Astrocyte of the spinal cord (primary cell): ENCODE measurements around the gene HACD2.
"Not testable (repeated sequence)": the region's sequence is repeated elsewhere in the genome, so short reads cannot be mapped to it uniquely, and the experiment has no call there.

Source experiments
- DNase-seq: peaks from one replicate; pipeline ENCODE4 v3.0.0; 2011; ENCODE audit warnings: low read depth, low spot score
- H3K4me3 ChIP-seq: 2 replicates; pipeline ENCODE4 v1.5.1; 2011; ENCODE audit warnings: low read depth, mild to moderate bottlenecking, low read length, moderate library complexity
- CTCF ChIP-seq: IDR thresholded peaks from 2 replicates; pipeline ENCODE4 v1.5.1; 2012; ENCODE audit warnings: low read depth, mild to moderate bottlenecking, low read length, inconsistent platforms
- in situ Hi-C: cut with HindIII; loops from 2 replicates; pipeline ENCODE4 v1.10.0; 2017; ENCODE audit warnings: low sequenced_read_pairs

HACD2 gene

GRCh38 chr3:123602325-123602724, 17.5 kb upstream of the HACD2 start:
- peak; percentile 89 for DNase-seq
- no peak for TF ChIP-seq CTCF
- in situ Hi-C loops: no loop called here
- H3K4me3 ChIP-seq: no peak overlapping the region

GRCh38 chr3:123600863-123601262, 16.0 kb upstream of the HACD2 start:
- DNase-seq, H3K4me3 ChIP-seq, in situ Hi-C loops: not testable (repeated sequence)

GRCh38 chr3:123597561-123597960, 12.7 kb upstream of the HACD2 start:
- no peak for DNase-seq
- in situ Hi-C loops: no loop called here
- H3K4me3 ChIP-seq: no peak overlapping the region
- no peak for TF ChIP-seq CTCF

DNA sequence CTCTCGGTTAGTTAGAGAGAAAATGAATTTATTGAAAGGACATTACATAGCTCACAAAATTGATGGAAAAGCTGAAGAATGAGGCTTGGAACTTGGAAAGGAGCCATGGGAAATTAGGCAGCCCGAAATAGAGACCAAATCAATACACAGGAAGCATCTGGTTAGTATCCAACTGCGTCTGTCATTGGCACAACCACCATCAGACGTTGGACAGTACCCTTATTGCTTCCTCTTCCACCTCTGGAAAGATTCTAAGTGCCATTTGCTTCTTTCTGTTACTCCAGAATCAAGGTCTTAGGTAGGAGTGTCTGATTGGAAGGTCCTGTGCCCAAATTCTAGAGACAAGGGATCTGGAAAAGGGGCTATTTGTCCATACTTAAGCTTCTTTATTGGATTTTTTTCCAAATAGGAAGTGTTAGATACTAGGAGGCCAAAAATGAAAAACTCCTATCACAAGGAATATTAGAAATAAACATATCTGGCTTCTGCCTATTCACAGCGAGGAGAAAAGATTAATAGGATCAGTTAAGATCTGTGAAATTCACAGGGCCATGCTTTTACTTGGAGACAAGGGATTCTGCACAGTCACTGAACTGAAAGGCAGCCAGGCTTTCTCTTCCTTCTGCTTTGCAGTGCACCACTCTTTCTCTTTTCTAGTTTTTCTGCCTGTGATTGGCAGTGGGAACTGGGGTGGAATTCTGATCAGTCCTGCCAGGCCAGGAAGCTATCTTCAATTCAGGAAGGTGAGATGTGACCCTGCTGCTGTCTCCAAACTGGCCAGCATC, 10.7 kb upstream of the HACD2 start:
- in situ Hi-C loops: no loop called here
- no peak for TF ChIP-seq CTCF
- H3K4me3 ChIP-seq: no peak overlapping the region
- DNase-seq: no peak

GRCh38 chr3:123593381-123593780, 8.5 kb upstream of the HACD2 start:
- in situ Hi-C loops: no loop called here
- no peak overlapping the region for H3K4me3 ChIP-seq
- TF ChIP-seq CTCF: no peak
- no peak for DNase-seq

DNA sequence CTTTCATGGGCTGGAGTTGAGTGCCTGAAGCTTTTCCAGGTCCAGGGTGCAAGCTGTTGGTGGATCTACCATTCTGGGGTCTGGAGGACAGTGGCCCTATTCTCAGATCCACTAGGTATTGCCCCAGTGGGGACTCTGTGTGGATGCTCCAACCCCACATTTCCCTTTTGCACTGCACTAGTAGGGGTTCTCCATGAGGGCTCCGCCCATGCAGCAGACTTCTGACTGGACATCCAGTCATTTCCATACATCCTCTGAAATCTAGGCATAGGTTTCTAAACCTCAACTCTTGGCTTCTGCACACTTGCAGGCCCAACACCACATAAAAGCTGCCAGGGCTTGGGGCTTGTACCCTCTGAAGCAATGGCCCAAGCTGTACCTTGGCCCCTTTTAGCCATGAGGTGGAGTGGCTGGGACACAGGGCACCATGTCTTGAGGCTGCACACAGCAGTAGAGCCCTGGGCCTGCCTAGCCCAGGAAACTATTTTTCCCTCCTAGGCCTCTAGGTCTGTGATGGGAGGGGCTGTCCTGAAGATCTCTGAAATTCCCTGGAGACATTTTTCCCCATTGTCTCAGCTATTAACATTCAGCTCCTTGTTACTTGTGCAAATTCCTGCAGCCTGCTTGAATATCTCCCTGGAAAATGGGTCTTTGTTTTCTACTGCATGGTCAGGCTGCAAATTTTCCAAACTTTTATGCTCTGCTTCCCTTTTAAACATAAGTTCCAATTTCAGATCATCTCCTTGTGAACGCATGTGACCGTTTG, 6.0 kb upstream of the HACD2 start:
- DNase-seq: no peak
- H3K4me3 ChIP-seq: no peak overlapping the region
- in situ Hi-C loops: no loop called here
- TF ChIP-seq CTCF: no peak

DNA sequence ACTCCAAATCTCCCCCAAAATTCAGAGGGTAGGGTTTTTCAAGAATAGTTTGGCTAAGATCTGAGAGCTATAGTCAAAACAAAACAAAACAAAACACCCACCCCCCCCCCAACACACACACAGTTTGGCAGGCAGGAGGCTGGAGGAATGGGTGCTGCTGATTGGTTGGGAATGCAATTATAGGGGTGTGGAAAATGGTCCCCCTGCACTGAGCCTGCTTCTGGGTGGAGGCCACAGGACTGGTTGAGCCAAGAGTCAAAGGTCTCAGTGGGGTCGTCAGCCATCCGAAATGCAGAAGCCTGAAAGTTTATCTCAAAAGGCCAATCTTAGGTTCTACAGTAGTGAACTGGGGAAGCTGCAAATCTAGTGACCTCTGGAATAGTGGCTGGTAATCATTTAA, 2.5 kb upstream of the HACD2 start:
- in situ Hi-C loops: no loop called here
- no peak for TF ChIP-seq CTCF
- no peak for DNase-seq
- no peak overlapping the region for H3K4me3 ChIP-seq
